Neural crest cell (in vitro differentiated cells): ENCODE measurements around the gene PSMB10. TPM values are rescaled to one million over a fixed set of nuclear protein-coding genes. Genes with fewer than 3 reads are reported as not detected.
A peak's percentile ranks its signal among the peaks of the same experiment; 100 is the strongest.

Experiments
- DNase-seq: peaks from one replicate; pipeline ENCODE4 v3.0.0; 2021; ENCODE audit warnings: low read depth, mixed read lengths, low spot score
- H3K27ac Mint-ChIP-seq: one replicate; pipeline ENCODE4 v1.8.0; 2021; ENCODE audit warnings: mild to moderate bottlenecking, mixed read lengths; ENCODE audit not compliant: unreplicated experiment
- H3K27me3 Mint-ChIP-seq: 2 replicates; pipeline ENCODE4 v1.8.0; 2021; ENCODE audit warnings: low read depth, mild to moderate bottlenecking, mixed read lengths
- H3K36me3 Mint-ChIP-seq: 2 replicates; pipeline ENCODE4 v1.8.0; 2021; ENCODE audit warnings: low read depth, mild to moderate bottlenecking, mixed read lengths
- H3K4me1 Mint-ChIP-seq: 2 replicates; pipeline ENCODE4 v1.8.0; 2021; ENCODE audit warnings: mixed read lengths
- H3K4me3 Mint-ChIP-seq: one replicate; pipeline ENCODE4 v1.8.0; 2021; ENCODE audit warnings: mild to moderate bottlenecking, mixed read lengths
- H3K9me3 Mint-ChIP-seq: 2 replicates; pipeline ENCODE4 v1.8.0; 2021; ENCODE audit warnings: mixed read lengths
- CTCF ChIP-seq: fragments of 200-600 bp; sonication (generic); conservative IDR thresholded peaks from 2 replicates; pipeline ENCODE4 v1.5.0; 2021; ENCODE audit warnings: antibody characterized with exemption, mild to moderate bottlenecking
- total RNA-seq: library from RNA; stranded (reverse); gene quantifications from 2 replicates; pipeline ENCODE4 v1.2.1, GENCODE V29; 2021

The PSMB10 gene
- total RNA-seq, 1 donor from 2014 or later, result 22.5 TPM

GRCh38 chr16:67886387-67886786 is 50.3 kb downstream of the PSMB10 start:
- peak overlapping the region; percentile 59 for H3K27ac Mint-ChIP-seq
- no peak for DNase-seq

GRCh38 chr16:67885976-67886375 is 50.7 kb downstream of the PSMB10 start:
- Mint-ChIP-seq H3K36me3 (peaks cover 2% of the 10 kb centered on the region), H3K27me3 (no peaks in the 10 kb centered on the region), H3K4me1 (peaks cover 5% of the 10 kb centered on the region), H3K27ac (no peak overlapping the region), H3K4me3 (no peak overlapping the region), H3K9me3 (no peaks in the 10 kb centered on the region)
- TF ChIP-seq CTCF, result no peak
- DNase-seq, result no peak

More at GRCh38 chr16:67886387-67886786, 50.3 kb downstream of the PSMB10 start:
- H3K4me3 Mint-ChIP-seq, result no peak overlapping the region
- no peaks in the 10 kb centered on the region for H3K27me3 Mint-ChIP-seq
- TF ChIP-seq CTCF, result no peak
- H3K4me1 Mint-ChIP-seq, result peaks cover 5% of the 10 kb centered on the region
- H3K36me3 Mint-ChIP-seq, result peaks cover 2% of the 10 kb centered on the region
- no peaks in the 10 kb centered on the region for H3K9me3 Mint-ChIP-seq

- H3K4me3 Mint-ChIP-seq, result no peak overlapping the region
- no peak for DNase-seq
- TF ChIP-seq CTCF, result no peak
- no peaks in the 10 kb centered on the region for H3K27me3 Mint-ChIP-seq
- H3K36me3 Mint-ChIP-seq, result peaks cover 2% of the 10 kb centered on the region
- no peaks in the 10 kb centered on the region for H3K9me3 Mint-ChIP-seq
- H3K4me1 Mint-ChIP-seq, result peaks cover 5% of the 10 kb centered on the region
- no peak overlapping the region for H3K27ac Mint-ChIP-seq
Observed at GRCh38 chr16:67885545-67885944, 51.1 kb downstream of the PSMB10 start.

- H3K4me1 Mint-ChIP-seq, result peaks cover 5% of the 10 kb centered on the region
- peaks cover 5% of the 10 kb centered on the region for H3K36me3 Mint-ChIP-seq
- no peak within 1 kb of the TSS for H3K4me3 Mint-ChIP-seq
- TF ChIP-seq CTCF, result no peak
- H3K27ac Mint-ChIP-seq, result no peak within 1 kb of the TSS
- peak; percentile 72 for DNase-seq
- H3K27me3 Mint-ChIP-seq, result no peaks in the 10 kb centered on the region
- H3K9me3 Mint-ChIP-seq, result no peaks in the 10 kb centered on the region
Observed at GRCh38 chr16:67884684-67885083, 52.0 kb downstream of the PSMB10 start, which contains the start of gene NRN1L. Gene NRN1L, plus strand, starts transcription at chr16:67884885. Its CDS starts 19 bp downstream, at chr16:67884904.

Other genes with a start within 250 kb of the PSMB10 start
- gene GFOD2, start 217.5 kb downstream of the PSMB10 start, total RNA-seq, result 33.8 and 34.3 TPM in 2 replicates
- 21.7 and 22.1 TPM in 2 replicates for gene RANBP10, start 130.3 kb downstream of the PSMB10 start, total RNA-seq
- gene TSNAXIP1, start 130.0 kb downstream of the PSMB10 start, total RNA-seq, result 6.6 and 7.5 TPM in 2 replicates
- gene THAP11, start 94.5 kb downstream of the PSMB10 start, total RNA-seq, result 46.2 and 46.7 TPM in 2 replicates
- gene NUTF2, start 89.9 kb downstream of the PSMB10 start, total RNA-seq, result 185 and 191 TPM in 2 replicates
- gene CENPT, start 89.2 kb downstream of the PSMB10 start, total RNA-seq, result 78.2 and 83.5 TPM in 2 replicates
- gene EDC4, start 63.8 kb downstream of the PSMB10 start, total RNA-seq, result 100 and 101 TPM in 2 replicates
- 1.0 TPM in 1 of 2 replicates, not detected in the other for gene NRN1L, start 52.0 kb downstream of the PSMB10 start, total RNA-seq
- gene PSKH1, start 43.6 kb downstream of the PSMB10 start, total RNA-seq, result 39.0 and 41.5 TPM in 2 replicates
- gene CTRL, start 5.0 kb downstream of the PSMB10 start, total RNA-seq, result 2.5 and 3.0 TPM in 2 replicates
- gene LCAT, start 7.3 kb upstream of the PSMB10 start, total RNA-seq, result 16.6 and 17.6 TPM in 2 replicates
- 36.0 and 36.8 TPM in 2 replicates for gene SLC12A4, start 31.8 kb upstream of the PSMB10 start, total RNA-seq
- not detected in 2 replicates for gene DPEP3, start 43.6 kb upstream of the PSMB10 start, total RNA-seq
- gene DPEP2, start 62.6 kb upstream of the PSMB10 start, total RNA-seq, result not detected in 2 replicates
- gene DPEP2NB, start 79.1 kb upstream of the PSMB10 start, total RNA-seq, result not detected in 2 replicates
- gene DDX28, start 86.4 kb upstream of the PSMB10 start, total RNA-seq, result 12.5 and 13.3 TPM in 2 replicates
- gene DUS2, start 86.4 kb upstream of the PSMB10 start, total RNA-seq, result 26.6 and 28.4 TPM in 2 replicates
- 64.9 and 71.7 TPM in 2 replicates for gene NFATC3, start 148.5 kb upstream of the PSMB10 start, total RNA-seq